Measurements from ENCODE around the gene SPINK9.

DNA sequence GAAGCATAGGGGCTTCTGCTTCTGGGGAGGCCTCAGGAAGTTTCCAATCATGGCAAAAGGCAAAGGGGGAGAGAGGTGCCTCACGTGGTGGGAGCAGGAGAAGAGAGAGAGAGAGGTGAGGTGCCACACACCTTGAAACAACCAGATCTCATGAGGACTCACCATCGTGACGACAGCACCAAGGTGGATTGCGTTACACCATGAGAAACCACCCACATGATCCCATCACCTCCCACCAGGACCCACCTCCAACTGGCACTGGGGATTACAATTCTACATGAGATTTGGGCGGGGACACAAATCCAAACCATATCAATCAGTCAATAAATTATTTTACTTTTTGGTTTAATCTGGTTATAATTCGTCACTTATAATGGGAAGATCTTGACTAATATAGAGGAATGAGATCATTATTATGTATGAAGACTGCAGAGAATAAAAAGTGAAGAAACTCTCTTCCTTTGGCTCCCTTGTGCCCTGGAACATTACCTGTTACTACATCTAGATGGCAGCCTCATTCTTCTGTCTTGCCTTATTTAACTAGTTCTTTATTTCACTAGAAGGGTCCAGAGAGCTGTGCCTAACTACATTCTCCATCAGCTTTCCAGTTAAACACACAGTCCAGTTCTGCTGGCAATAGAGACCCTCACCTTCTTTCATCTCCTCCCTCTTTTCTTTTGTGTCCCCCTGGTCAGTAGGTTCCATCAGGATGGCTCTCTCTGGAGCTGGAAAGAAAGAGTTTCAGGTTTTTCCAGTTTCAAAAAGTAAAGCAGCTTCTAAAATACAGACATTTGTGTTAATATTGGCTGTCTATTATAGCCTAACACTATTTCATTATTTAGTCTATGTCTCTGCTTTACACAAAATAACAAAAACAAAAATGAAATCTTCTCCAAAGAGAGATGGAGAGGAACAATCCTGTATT lies 44.8 kb upstream of the SPINK9 start:
- TF ChIP-seq POLR2AphosphoS5 (IDR thresholded peaks at IDR 0.05) (no peak), POLR2A (IDR thresholded peaks at IDR 0.05) (no peak), EP300 (IDR thresholded peaks at IDR 0.05) (no peak)
- TF ChIP-seq, protein P1, sequence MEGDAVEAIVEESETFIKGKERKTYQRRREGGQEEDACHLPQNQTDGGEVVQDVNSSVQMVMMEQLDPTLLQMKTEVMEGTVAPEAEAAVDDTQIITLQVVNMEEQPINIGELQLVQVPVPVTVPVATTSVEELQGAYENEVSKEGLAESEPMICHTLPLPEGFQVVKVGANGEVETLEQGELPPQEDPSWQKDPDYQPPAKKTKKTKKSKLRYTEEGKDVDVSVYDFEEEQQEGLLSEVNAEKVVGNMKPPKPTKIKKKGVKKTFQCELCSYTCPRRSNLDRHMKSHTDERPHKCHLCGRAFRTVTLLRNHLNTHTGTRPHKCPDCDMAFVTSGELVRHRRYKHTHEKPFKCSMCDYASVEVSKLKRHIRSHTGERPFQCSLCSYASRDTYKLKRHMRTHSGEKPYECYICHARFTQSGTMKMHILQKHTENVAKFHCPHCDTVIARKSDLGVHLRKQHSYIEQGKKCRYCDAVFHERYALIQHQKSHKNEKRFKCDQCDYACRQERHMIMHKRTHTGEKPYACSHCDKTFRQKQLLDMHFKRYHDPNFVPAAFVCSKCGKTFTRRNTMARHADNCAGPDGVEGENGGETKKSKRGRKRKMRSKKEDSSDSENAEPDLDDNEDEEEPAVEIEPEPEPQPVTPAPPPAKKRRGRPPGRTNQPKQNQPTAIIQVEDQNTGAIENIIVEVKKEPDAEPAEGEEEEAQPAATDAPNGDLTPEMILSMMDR (IDR thresholded peaks at IDR 0.05) = peak in 4 of 6 experiments; percentile 16 to 34 (median 32)

Measured in upper lobe of left lung (tissue), 4 donors.